Fibroblast of peridontal ligament (primary cell): ENCODE results near the gene PSD.

ENCODE experiments used
- DNase-seq: peaks from one replicate; pipeline ENCODE4 v3.0.0-alpha.2; 2010; ENCODE audit errors: extremely low read depth

Gene PSD

GRCh38 chr10:102389894-102390293 lies 28.7 kb downstream of the PSD start:
- DNase-seq = no peak

DNA sequence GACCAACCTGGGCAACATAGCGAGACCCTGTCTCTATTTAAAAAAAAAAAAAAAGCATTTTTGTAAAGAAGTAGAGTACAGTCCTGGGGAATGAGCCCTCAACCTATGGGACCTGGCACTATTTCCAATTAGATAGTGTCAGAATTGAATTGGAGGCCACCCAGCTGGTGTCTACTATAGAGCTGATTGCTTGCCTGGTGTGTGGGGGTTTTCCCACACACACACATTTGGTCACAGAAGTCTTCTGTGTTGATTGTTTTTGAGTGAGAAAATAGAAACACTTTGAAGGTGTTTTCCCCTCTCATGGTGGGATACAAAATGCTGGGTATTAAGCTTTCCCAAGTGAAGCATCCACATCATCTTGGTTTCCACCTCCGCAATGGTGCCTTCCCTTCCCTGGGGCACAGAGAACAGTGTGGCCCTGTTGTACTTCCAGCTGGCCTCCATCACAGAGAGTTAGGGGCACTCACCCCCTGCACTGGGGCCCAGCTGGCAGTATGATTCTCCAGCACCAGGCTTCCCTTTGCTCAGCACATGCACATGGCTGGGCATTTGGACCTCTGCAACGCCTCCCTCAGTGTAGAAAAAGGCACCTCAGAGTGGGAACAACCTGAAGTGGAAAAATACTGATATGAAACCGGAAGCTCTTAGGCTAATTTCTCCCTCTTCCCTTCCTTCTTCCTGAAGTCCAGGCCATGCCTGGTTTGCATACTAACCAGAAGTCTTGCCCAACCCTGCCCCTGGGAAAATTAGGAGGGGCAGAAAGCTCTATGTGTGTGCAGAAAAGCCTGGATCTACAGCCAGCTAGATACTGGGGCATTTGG lies 33.8 kb downstream of the PSD start:
- DNase-seq = peak; percentile 69

GRCh38 chr10:102384053-102384452 lies 34.5 kb downstream of the PSD start:
- peak; percentile 16 for DNase-seq

DNA sequence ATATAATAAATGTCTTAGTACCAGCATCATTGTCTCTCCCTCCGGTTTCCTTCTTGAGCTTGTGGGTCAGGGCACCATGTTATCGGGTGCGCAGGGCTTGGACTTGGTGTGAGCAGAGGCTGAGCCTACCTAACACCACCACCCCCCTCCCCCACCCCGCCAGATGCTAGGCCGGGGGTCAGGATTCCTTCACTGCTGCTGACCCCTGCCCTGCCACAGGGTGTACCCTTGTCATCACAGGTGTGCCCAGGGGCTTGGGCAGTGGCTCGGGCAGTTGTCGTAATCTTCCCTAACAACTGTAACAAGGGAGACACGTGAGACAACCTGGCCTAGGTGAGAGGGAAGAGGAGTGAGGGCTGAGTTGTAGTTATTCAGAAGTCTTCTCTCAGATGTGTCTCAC lies 35.7 kb downstream of the PSD start:
- no peak for DNase-seq

DNA sequence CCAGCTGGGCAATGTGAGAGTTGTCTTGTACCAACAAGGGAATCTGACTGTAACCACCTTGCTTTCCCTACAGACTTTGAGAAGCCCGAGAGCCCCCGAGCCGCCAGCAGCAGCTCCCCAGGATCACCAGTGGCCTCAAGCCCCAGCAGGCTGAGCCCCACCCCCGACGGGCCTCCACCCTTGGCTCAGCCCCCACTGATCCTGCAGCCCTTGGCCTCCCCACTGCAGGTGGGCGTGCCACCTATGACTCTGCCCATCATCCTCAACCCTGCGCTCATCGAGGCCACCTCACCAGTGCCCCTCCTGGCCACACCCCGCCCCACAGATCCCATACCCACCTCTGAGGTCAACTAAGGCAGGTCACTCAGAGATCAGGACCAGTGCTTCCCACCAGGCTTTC lies 36.6 kb downstream of the PSD start:
- DNase-seq = no peak

GRCh38 chr10:102379383-102379782 lies 39.2 kb downstream of the PSD start:
- no peak for DNase-seq

DNA sequence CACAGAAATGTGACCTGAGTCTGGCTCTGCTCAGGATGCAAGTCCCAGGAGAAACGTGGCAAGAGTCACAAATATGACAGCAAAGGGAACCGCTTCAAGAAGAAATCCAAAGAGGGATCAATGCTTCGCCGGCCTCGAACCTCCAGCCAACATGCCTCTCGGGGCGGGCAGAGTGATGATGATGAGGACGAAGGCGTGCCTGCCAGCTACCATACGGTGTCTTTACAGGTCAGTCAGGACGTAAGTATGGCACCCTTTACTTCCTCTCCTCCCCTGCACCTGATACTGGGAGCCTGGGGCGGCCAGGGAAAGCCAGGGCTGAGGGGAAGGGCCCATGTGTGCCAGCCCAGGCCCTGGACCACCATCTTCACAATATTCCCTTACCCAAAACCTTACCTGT lies 41.7 kb downstream of the PSD start:
- no peak for DNase-seq

DNA sequence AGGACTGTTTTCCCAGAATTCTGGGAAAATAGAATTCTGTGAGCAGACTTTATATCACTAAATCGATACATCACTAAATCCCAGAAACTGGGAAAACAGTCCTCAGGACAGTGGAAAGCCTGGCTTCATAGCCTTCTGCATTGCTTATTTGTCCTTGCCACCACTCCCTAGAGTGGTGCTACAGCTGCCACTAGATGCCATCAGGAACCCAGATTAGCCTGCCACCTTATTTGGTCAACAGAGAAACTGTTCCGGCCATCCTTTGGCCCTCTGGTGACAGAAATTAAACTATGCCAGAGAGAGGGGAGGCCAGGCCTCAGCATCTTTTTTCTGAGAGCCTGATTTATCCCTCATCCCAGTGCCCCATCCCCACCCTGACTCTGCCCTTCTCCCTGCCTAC lies 42.7 kb downstream of the PSD start:
- no peak for DNase-seq

DNA sequence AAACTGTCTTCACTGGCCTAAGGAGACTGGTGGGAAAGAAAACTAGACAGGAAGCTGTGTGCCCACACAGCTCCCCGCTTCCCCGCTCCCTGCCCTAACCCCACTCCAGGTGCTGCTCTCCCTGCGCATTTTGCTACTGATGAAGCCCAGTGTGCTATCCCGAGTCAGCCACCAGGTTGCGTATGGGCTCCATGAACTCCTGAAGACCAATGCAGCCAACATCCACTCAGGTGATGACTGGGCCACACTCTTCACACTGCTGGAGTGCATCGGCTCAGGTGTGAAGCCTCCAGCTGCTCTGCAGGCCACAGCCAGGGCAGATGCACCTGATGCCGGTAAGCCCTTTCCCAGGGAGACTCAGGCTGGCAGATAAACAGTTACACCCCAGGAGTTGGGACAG lies 43.3 kb downstream of the PSD start:
- DNase-seq = no peak

GRCh38 chr10:102371295-102371694 lies 47.3 kb downstream of the PSD start:
- no peak for DNase-seq

- no peak for DNase-seq
Measured at GRCh38 chr10:102368077-102368476, 50.5 kb downstream of the PSD start.

DNA sequence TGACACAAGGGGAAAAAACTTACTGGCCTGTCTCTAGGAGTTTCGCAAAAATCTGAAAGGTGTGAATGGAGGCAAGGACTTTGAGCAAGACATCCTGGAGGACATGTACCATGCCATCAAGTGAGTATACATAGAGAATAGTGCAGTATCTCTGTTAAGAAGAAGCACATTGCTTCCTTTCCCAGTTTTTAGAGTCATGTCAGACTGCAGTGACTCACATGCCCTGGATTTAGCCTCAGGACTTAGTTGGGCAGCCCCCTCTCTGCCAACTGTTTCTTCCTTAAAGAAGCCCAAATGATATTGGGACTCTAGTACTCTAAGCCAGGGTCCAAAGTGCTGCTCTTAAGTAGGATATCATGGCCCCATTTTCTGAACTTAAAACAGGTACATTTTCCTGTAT lies 51.1 kb downstream of the PSD start:
- no peak for DNase-seq

DNA sequence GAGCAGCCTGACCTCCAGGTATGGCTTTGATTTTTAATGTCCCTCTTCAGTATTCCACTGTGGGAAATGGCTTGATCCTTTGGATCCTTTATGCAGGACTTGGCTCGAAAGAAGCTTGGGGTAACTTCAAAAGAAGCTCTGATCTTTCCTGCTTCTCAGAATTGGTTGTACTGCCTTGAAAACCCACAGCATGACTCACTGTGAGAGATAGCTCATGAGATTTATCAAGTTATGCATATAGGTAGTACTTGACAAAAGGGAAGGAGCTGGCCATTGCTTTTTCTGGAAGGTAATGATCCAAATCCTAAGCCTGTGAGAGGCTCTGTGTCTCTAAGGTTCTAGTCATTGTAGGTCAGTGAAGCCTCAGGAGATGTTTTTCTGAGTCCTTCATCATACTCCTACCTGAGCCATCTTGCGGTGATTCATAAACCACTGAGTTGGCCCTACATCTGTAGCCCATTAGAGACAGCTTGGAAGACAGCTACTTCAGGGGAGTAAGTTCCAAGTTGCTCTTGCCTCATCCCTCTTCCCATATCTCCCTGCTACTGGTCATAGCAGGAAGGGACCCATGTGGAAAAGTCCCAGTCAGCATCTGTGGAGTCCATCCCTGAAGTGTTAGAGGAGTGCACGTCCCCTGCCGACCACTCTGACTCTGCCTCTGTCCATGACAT lies 59.7 kb downstream of the PSD start:
- DNase-seq = peak; percentile 31

DNA sequence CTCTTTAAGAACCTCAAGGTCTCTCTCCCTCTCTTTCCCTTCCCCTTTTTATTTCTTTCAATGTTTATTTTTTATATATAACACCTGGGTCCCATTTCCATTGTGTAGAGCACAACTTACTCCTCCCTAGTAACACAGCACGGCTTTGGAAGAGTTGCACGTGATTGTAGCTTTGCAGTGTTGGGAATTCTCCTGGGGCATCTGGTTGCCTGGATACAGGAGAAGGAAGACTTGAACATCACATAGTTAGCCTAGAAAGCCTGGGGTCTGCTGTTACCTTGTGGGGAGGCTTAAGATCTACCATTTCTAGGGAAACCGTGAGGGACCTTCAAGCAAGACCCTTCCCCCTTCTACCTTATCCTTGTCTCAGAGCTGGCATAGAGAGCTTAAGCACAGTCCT lies 64.1 kb downstream of the PSD start:
- DNase-seq = no peak
